Ramos (cell line): Measurements from ENCODE around the gene SARDH.
"Not testable (repeated sequence)": the region's sequence is repeated elsewhere in the genome, so short reads cannot be mapped to it uniquely, and the experiment has no call there.

Experiments
- in situ Hi-C: fragments of 300-500 bp; cut with MboI; formaldehyde crosslinking; loops from one replicate; pipeline ENCODE4 v1.14.3; 2022; ENCODE audit warnings: low sequenced_read_pairs; ENCODE audit not compliant: unreplicated experiment

The SARDH gene

DNA sequence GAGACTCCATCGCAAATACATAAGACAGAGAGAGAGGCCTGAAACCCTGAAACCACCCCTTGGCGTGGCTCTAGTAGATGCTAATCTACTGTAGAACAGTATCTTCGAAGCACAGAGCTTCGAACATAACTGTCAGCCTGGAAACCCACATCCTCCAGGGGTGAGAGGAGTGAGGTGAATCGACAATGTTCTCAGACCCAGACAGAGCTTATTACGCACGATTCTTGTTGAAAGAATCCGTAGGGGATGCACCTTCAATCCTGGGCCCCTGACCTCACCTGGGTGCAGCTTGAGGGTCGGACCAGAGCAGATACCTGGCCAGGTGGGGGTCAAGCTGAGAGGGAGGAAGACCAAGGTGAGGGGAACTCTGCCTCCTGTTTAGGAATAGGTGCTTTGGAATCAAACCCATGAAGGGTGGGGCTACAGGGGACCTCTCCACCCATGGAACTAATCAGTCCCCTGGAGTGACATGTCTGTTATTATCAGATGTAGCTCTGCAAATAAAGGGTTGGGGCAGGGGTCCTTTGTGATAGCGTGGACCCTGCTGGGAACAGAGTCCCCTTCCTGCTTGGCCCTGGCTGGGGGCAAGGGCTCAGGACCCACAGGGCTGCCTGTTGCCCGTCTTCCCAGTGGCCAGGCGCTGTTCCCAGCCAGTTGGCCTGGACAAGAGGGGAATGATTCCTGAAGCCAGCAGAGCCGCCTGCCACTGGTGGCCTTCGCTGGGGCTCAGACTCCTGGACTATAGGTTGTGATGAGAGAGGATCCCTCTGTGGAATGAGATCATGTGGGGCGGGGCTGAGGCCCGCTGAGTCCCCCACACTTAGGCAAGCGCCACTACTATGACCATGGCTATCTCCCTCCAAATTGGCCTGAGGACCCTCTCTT, 60.8 kb downstream of the SARDH start:
- in situ Hi-C loops, result no loop called here

DNA sequence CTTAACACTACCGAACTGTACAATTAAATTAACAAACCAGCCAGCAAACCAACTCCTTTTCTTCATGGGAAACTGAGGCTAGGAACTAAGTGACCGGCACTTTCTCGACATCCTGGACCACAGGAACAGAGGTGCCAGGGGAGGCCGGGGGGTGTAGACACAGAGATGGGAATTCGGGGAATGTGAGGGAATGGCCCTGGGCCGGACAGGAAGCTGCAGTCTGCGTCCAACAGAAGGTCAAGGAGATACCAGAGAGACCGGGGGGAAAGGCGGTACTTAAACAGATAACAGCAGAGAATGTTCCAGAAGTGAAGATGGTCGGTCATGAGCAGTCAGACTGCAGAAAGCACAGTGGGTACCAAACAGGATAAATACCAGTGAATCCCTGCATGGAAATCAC, 61.7 kb downstream of the SARDH start:
- in situ Hi-C loops, result no loop called here

DNA sequence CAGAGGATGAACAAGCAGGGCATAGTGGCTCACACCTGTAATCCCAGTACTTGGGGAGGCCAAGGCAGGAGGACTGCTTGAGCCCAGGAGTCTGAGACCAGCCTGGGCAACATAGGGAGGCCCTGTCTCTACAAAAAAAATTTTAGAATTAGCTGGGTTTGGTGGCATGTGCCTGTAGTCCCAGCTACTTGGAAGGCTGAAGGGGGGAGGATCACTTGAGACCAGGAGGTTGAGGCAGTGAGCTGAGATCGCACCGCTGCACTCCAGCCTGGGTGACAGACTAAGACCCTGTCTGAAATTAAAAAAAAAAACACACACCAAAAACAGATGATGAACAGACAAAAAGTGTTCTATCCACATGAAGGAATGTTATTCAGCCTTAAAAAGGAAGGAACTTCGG, 62.4 kb downstream of the SARDH start:
- in situ Hi-C loops, result not testable (repeated sequence)

DNA sequence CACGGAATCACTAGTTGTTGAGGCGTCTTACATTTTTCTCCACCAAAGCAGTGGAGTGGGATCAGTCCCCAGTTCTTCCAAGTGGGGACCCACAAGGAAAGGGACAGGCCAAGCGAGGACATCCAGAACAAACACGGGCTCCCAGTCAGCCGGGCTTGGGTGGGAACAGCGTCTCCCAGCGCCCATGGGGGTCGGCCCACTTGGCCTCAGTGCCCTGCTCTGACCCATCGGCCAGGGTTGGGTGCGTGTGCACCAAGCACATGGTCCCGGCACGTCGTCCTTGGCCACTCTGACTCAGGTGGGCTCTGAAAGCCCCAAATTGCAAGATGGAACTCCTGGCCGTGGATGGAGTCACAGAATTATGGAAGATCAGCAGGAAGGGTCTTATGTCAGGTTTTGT, 64.1 kb downstream of the SARDH start:
- in situ Hi-C loops, result no loop called here

DNA sequence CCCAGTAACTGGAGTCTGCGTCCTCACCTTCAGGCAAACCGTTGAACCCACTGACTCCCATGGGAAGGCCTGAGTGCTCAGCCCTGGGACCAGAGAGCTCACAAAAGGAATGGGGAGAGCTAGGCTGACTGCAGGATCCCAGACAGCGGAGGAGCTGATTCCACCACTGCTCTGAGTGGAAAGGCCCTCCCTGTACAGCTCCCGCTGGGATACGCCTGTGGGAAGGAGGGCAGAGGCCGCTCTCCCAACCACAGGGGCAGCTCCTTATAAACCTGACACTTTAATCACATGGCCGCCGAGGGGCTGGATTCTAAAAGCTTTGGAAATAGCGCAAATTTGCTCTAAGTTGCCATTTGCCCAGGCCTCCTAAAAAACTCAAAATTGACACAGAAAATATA, 64.9 kb downstream of the SARDH start:
- in situ Hi-C loops, result no loop called here

DNA sequence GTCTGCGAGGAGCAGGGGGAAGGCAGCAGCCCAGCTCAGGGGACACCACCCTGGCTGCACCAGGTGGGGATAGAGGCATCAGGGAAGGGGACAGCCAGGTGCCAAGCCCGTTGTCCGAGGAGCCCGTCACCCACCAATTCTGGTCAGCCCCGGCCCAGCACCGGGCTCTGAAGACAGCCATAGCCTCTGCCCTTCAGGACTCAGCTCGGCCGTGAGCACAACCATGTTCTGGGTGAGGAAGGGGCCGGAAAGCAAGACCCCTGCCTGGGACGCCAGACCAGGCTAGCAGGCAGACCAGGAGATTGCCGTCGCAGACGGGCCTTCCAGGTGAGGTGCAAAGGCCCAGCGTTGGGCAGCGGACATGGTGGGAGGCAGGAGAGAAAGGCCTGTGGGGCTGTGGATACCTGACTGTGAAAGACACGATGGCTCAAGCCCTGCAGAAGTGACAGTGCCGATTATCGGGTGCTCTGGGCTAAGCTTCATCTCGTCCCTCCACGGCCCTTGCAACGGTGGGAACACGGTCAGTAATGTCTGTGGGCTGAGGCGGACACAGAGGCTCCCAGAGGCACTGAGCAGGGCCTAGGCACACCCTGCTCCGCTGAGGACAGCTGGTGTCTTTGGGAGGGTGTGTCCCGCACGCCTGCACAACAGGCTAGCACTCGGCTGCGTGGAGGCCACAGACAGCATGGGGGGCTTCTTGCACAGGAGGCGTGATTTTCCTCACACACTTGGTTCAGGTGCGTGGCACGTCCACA, 65.5 kb downstream of the SARDH start:
- in situ Hi-C loops, result no loop called here

DNA sequence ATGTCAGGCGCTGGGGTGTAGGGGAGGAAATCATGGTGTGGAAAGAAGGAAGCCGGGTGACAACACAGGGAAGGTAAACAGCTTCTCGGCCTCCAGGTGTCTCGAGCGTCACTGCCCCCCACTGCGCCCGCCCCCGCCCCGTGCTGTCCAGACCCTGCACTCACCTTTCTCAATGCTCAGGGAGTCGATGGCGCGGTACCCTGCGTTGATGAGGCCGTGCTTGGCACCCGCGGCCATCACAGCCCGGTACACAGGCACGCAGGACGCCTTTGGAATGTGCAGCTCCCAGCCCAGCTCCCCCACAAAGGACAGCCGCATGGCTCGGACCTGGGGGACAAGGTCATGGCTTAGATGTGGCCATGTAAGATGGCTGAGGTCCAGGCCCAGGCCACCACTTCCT, 66.8 kb downstream of the SARDH start:
- in situ Hi-C loops, result no loop called here

DNA sequence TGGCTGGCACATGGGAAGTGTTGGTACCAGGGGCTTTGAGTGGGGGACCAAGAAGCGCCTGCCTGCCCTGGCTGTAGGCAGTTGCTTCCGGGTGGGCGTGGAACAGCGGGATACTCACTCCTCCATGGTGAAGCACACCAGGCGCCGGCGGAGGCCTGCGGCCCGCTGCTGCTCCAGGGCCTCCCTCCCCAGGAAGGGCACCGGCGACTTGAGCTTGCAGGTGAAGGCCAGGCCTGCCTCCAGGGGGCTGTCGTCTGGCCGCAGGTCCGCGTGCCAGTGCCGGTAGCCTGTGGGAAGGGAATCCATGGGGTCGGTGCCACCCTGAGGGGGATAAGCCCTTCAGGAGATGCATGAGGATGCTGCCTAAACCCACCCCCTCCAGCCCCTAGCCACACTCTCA, 67.7 kb downstream of the SARDH start:
- in situ Hi-C loops, result no loop called here

- in situ Hi-C loops, result no loop called here
These were observed 68.9 kb downstream of the SARDH start for GRCh38 chr9:133669182-133669801.

DNA sequence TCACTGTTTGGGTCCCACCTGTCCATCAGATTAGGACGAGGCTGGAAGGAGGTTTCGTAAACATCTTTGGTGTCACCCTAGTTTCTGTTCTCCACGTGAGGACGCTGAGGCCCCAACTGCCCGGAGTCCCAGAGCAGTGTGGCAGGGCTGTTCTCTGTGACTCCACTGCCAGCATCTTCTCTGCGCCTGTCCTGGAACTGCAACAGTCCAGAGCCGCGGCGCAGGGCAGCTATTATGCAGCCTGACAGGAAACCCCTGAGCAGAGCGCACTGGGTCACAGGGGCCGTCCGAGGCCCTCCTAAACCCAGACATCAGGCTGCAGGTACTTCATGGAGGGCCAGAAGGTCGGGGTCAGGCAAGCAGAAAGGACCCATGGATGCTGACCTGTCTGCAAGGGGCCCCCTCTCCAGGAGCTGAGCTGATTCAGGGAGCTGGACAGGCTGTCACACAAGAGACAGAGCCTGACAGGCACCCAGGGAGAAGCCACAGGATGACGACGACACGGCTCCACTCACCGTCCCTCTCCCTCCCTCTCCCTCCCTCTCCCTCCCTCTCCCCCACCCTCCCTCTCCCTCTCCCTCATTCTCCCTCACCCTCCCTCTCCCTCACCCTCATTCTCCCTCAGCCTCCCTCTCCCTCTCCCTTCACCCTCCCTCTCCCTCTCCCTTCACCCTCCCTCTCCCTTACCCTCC, 70.2 kb downstream of the SARDH start:
- in situ Hi-C loops, result no loop called here

DNA sequence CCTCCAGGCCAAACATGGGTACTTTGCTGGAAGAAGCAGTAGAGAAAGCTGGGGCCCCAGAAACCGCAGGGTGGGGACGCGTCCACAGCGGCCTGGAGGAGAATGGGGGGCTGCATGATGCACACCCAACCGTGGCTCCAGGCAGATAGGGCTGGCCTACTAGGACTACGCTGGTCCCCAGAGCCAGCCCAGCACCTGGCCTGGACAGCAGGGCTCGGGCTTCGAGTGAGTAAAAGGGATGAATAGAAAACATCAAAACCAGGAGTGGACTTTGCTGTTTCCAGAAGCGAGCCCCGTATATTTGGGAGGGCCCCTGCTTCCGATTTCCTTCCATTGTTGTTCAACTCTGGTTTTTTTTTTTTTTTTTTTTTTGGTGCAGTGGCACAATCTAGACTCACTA, 71.3 kb downstream of the SARDH start:
- in situ Hi-C loops, result no loop called here

DNA sequence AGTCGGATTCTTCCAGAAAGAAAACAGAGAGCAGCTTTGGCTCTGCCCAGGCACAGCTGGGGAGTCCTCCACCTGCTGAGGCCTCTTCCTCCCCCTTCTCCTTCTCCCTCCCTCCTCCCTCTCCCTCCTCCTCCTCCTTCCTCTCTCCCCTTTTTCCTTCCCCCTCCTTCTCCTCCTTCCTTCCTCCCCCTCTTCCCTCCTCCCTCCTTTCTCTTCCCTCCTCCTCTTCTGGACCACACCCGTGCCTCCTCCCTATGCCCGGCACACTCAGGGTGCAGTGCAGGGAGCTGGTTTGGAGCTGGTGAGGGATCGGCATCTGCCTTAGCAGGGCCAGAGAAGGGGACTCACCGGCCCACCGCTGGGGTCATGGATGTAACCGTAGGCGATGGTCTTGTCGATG, 71.8 kb downstream of the SARDH start:
- in situ Hi-C loops, result no loop called here

- in situ Hi-C loops, result no loop called here
These were observed 72.6 kb downstream of the SARDH start for GRCh38 chr9:133665535-133665934.

GRCh38 chr9:133665096-133665495, 73.1 kb downstream of the SARDH start:
- in situ Hi-C loops, result no loop called here

DNA sequence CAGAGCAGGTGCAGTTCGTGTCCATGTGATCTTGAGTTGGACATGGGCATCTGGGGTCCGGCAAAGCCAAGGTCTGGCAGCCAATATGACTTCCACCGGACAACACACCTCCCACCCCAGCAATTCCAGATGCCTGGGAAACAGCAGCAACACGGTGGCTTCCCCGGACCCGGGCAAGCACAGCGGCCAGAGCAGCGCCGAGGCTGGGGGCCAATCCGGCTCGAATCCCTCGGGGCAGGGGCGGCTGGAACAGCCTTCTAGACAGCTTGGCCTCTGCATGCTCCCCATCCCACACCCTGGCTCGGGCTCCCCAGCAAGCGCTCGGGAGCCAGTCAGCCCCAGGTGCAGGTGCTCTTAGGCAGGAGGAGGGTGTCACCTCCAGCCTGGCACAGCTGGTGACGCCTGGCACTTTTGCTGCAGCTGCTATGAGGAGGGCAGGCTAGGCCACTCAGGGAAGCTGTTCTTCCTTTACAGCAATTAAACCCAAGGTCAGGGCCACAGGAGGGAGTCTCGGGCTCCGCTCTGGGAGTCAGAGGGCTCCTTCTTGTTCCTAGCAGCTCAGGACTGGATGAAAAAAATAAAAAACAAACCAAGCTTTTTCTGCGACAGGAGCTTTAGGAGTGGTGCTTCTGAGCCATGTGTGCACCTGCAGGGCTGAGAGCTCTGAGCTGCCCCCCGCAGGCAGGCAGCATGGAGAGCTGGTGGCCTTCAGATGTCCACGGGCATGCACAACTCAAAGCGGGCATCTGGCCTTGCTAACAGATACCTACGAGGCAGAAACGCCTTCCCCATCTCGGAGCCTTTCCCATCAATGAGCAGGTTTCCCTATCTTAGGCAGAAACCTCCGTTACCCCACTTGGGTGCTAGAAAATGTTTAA, 73.7 kb downstream of the SARDH start:
- in situ Hi-C loops, result no loop called here

DNA sequence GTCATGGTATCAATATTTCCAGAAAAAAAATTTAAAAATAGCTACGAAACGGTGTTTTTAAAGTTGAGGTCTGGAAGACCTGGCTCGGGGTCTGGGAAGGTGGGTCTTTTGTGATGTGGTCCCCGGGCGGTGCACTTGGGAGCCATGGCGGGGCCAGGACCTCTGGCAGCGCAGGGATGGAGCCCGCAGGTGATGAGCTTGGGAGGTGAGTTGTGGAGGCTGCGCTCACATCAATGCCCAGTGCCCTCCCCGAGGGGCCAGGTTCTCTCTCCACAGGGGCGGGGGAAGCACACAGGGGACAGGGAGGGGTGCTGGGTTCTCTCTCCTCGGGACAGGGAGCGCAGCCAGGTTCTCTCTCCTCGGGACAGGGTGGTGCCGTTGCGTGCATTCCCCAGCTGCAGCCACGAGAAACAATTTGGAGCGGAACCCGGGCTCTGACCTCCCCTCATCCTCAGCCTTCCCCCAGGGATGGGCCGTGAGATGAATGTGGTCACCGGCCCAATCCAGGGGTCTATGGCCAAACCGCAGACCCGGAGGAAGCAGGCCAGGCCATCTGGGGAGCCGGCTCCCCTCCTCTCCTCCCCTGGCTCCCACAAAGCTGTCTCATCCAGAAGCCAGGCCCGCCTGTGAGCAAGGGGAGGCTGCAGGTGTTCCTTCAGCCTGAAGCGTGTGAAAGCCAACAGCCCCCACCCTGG, 76.2 kb downstream of the SARDH start:
- in situ Hi-C loops, result no loop called here

- in situ Hi-C loops, result no loop called here
These were observed 78.6 kb downstream of the SARDH start for GRCh38 chr9:133659516-133659915.

DNA sequence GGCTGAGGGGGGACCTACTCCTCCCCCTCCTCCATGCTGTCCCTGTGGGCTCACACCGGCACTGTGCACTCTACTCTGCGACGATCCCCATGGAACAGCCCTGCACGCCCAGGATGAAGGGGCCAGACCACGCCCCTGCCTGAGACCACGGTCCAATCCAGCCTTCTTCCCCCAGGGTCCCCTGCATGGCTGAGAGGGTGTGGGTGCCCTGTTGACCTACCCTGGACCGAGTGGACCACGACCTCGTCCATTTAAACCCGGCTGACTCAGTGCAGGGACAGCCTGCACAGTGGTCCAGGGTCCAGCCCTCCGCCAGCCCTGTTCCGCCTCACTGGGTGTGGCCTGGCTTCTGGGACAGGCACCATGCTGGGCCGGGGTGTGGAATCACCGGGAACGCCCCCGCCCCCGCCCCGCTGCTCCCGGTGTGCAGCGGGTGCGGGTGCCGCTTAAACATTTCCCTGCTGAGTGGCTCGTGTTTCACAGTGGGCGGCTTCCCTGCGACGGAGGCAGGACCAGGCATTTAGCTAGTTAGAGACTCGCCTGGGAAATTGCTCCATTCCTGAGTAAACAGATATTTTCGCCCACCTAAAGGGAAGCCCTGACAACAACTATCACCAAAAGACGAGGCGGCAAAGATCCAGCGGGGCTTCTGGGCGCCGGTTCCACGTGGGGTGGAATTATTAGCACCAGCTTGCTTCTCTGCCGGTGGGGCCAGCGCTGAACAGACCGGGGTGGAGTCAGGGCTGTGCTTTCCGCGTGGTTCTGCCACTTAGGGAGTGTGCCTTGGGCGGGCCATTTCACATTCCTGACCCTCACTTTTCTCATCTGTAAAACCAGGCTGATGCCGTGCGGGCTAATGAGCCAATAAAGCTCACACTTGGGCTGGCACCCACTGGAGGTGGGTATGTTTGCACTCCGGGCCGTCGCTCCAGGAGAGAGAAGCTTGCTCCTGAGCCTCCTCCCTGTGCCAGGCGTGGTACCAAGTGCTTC, 79.4 kb downstream of the SARDH start:
- in situ Hi-C loops, result no loop called here
